Stimulated activated naive B cell treated with anti-CD40 and anti-IgM and Interleukin-4, amounts not matched to agents 10 μg/mL and 1 μg/mL and 100 μg/mL, for 72 hours (primary cell): ENCODE data around the gene AGO4.

Source experiments
- ATAC-seq, 2 donors: fragments of 150-1000 bp; cut with Tn5 transposase; replicated peaks; 2 replicates each; pipeline ENCODE4 v1.10.0; 2021; ENCODE audit warnings: moderate library complexity in 1 of 2
- DNase-seq: peaks from one replicate; pipeline ENCODE4 v3.0.0; 2021
- H3K27ac Mint-ChIP-seq: one replicate; pipeline ENCODE4 v1.8.0; 2022; ENCODE audit warnings: mild to moderate bottlenecking, mixed read lengths
- H3K27me3 Mint-ChIP-seq, 2 donors: one replicate each; pipeline ENCODE4 v1.8.0; 2022; ENCODE audit warnings: mixed read lengths in 2 of 2
- H3K36me3 Mint-ChIP-seq, 2 donors: one replicate each; pipeline ENCODE4 v1.8.0; 2022; ENCODE audit warnings: mixed read lengths in 2 of 2, mild to moderate bottlenecking in 1 of 2
- H3K4me1 Mint-ChIP-seq, 2 donors: one replicate each; pipeline ENCODE4 v1.8.0; 2022; ENCODE audit warnings: mixed read lengths in 2 of 2, mild to moderate bottlenecking in 1 of 2
- H3K4me3 Mint-ChIP-seq, 2 donors: one replicate each; pipeline ENCODE4 v1.8.0; 2022; ENCODE audit warnings: mild to moderate bottlenecking in 2 of 2, mixed read lengths in 2 of 2, moderate library complexity in 1 of 2
- H3K9me3 Mint-ChIP-seq, 2 donors: one replicate each; pipeline ENCODE4 v1.8.0; 2022; ENCODE audit warnings: mixed read lengths in 2 of 2, mild to moderate bottlenecking in 1 of 2

AGO4 gene

GRCh38 chr1:35838693-35839245 lies 31.0 kb downstream of the AGO4 start:
- Mint-ChIP-seq H3K36me3 (peaks cover 37 to 41% of the 10 kb centered on the region in 2 donors), H3K27ac (no peak overlapping the region), H3K27me3 (no peaks in the 10 kb centered on the region), H3K9me3 (no peaks in the 10 kb centered on the region), H3K4me1 (no peaks in the 10 kb centered on the region), H3K4me3 (no peak overlapping the region)
- no peak for DNase-seq
- ATAC-seq, result no peak

DNA sequence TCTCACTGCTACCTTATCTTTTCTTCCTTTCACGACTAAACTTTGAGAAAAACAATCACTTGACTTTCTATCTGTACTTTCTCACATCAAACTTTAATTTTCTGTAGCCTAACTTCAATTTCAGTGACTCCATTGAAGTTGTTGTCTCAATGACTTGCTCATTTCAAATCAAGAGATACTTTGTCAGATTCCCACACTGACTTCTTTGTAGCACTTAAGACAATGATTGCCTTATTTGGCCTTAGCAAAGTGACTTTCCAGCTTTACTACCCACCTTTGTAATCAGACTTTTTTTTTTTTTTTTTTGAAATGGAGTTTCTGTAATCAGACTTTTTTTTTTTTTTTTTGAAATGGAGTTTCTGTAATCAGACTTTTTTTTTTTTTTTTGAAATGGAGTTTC lies 37.0 kb downstream of the AGO4 start:
- no peak for ATAC-seq
- no peak overlapping the region for H3K27ac Mint-ChIP-seq

DNA sequence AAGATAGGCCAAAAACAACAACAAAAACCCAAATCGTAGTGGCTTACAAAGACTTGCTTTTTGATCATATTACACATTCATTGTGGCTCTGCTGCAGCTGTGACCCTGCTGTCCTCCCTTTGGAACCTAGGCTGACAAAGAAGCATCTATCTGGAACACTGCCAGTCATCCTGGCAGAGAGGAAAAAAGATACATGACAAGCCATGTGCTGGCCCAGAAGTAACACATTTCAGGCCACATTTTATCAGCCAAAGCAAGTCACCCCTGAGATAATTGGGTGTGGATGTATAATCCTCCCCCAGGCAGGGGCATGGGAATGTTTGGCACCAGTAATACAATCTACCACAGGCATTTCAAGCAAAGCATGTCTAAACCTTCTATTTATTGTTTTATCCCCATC lies 38.0 kb downstream of the AGO4 start:
- Mint-ChIP-seq H3K4me1 (peaks cover 5 to 6% of the 10 kb centered on the region in 2 donors), H3K4me3 (no peak overlapping the region), H3K9me3 (no peaks in the 10 kb centered on the region), H3K27ac (no peak overlapping the region), H3K36me3 (peaks cover 16 to 19% of the 10 kb centered on the region in 2 donors), H3K27me3 (no peaks in the 10 kb centered on the region)
- ATAC-seq, result no peak
- no peak for DNase-seq

More for the DNA sequence above, 37.0 kb downstream of the AGO4 start:
- Mint-ChIP-seq H3K36me3 (peaks cover 13 to 14% of the 10 kb centered on the region in 2 donors), H3K4me3 (no peak overlapping the region), H3K27me3 (no peaks in the 10 kb centered on the region), H3K4me1 (peaks cover 5 to 6% of the 10 kb centered on the region in 2 donors), H3K9me3 (no peaks in the 10 kb centered on the region)
- DNase-seq, result no peak

DNA sequence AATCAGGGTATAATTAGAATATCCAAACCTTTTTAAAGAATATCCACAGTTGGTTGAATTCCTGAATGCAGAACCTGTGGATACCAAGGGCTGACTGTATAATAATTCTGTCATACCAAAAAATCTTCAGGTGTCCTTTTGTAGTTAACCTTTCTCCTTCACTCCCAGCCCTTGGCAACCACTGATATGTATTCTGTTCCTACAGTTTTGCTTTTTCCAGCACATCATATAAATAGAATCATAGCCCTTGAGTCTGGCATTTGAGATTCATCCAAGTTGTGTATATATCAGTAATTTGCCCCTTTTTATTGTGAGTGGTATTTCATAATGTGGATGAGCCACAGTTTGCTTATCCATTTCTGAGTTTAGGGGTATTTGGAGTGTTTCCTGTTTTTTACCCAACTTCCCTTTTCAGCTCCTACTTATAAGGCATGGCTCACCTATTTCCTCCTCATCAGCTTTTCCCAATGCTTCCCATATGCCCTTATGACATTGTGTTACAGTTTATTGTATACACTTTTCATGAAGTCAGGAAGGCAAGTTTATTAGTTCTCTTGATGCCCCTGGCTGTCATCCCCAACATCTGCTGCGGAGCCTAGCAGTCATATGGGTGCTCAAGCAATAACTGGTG lies 40.2 kb downstream of the AGO4 start:
- Mint-ChIP-seq H3K4me1 (peaks cover 5 to 6% of the 10 kb centered on the region in 2 donors), H3K27ac (no peak overlapping the region), H3K9me3 (no peaks in the 10 kb centered on the region), H3K4me3 (no peak overlapping the region), H3K36me3 (peaks cover 22 to 23% of the 10 kb centered on the region in 2 donors), H3K27me3 (no peaks in the 10 kb centered on the region)
- DNase-seq (no peak), ATAC-seq (no peak)

GRCh38 chr1:35850051-35850450 lies 42.2 kb downstream of the AGO4 start:
- no peak for ATAC-seq
- Mint-ChIP-seq H3K27me3 (no peaks in the 10 kb centered on the region), H3K4me3 (no peak overlapping the region), H3K4me1 (peaks cover 5 to 6% of the 10 kb centered on the region in 2 donors), H3K27ac (no peak overlapping the region), H3K36me3 (peaks cover 22 to 25% of the 10 kb centered on the region in 2 donors), H3K9me3 (no peaks in the 10 kb centered on the region)
- DNase-seq, result no peak

DNA sequence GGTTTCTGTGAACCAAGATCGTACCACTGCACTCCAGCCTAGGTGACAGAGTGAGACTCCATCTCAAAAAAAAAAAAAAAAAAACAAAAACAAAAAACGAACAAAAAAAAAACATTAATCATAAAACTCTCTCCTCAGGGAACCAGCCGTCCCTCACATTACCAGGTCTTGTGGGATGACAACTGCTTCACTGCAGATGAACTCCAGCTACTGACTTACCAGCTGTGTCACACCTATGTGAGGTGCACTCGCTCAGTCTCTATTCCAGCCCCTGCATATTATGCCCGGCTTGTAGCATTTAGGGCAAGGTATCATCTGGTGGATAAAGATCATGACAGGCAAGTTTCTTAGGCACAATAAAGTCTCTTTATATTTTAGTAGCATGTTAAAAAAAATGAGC lies 42.9 kb downstream of the AGO4 start:
- Mint-ChIP-seq H3K4me1 (peaks cover 5 to 6% of the 10 kb centered on the region in 2 donors), H3K4me3 (no peak overlapping the region), H3K27me3 (no peaks in the 10 kb centered on the region), H3K27ac (no peak overlapping the region), H3K9me3 (no peaks in the 10 kb centered on the region), H3K36me3 (peaks cover 21 to 22% of the 10 kb centered on the region in 2 donors)
- no peak for ATAC-seq
- no peak for DNase-seq

GRCh38 chr1:35851132-35851869 lies 43.5 kb downstream of the AGO4 start:
- H3K4me1 Mint-ChIP-seq, result peaks cover 5 to 6% of the 10 kb centered on the region in 2 donors
- no peaks in the 10 kb centered on the region for H3K9me3 Mint-ChIP-seq
- no peak for ATAC-seq
- no peak overlapping the region for H3K4me3 Mint-ChIP-seq
- H3K27me3 Mint-ChIP-seq, result no peaks in the 10 kb centered on the region
- H3K27ac Mint-ChIP-seq, result no peak overlapping the region
- no peak for DNase-seq
- peaks cover 21 to 22% of the 10 kb centered on the region in 2 donors for H3K36me3 Mint-ChIP-seq

GRCh38 chr1:35852241-35852640 lies 44.4 kb downstream of the AGO4 start:
- ATAC-seq (no peak), DNase-seq (no peak)

GRCh38 chr1:35854989-35855700 lies 47.3 kb downstream of the AGO4 start:
- H3K36me3 Mint-ChIP-seq, result peaks cover 19 to 21% of the 10 kb centered on the region in 2 donors
- DNase-seq (no peak), ATAC-seq (no peak)
- H3K4me1 Mint-ChIP-seq, result no peaks in the 10 kb centered on the region
- H3K27me3 Mint-ChIP-seq, result no peaks in the 10 kb centered on the region
- no peak overlapping the region for H3K4me3 Mint-ChIP-seq
- H3K9me3 Mint-ChIP-seq, result no peaks in the 10 kb centered on the region
- H3K27ac Mint-ChIP-seq, result no peak overlapping the region

More at GRCh38 chr1:35852241-35852640, 44.4 kb downstream of the AGO4 start:
- Mint-ChIP-seq H3K4me3 (no peak overlapping the region), H3K4me1 (peaks cover 5 to 6% of the 10 kb centered on the region in 2 donors), H3K9me3 (no peaks in the 10 kb centered on the region), H3K27ac (no peak overlapping the region), H3K36me3 (peaks cover 21 to 22% of the 10 kb centered on the region in 2 donors), H3K27me3 (no peaks in the 10 kb centered on the region)

- H3K4me3 Mint-ChIP-seq, result no peak overlapping the region
- ATAC-seq (no peak), DNase-seq (no peak)
- no peaks in the 10 kb centered on the region for H3K9me3 Mint-ChIP-seq
- H3K27me3 Mint-ChIP-seq, result no peaks in the 10 kb centered on the region
- peaks cover 9 to 13% of the 10 kb centered on the region in 2 donors for H3K36me3 Mint-ChIP-seq
- H3K4me1 Mint-ChIP-seq, result peaks cover 2 to 6% of the 10 kb centered on the region in 2 donors
- H3K27ac Mint-ChIP-seq, result no peak overlapping the region
Measured at GRCh38 chr1:35856964-35857363, 49.1 kb downstream of the AGO4 start.

DNA sequence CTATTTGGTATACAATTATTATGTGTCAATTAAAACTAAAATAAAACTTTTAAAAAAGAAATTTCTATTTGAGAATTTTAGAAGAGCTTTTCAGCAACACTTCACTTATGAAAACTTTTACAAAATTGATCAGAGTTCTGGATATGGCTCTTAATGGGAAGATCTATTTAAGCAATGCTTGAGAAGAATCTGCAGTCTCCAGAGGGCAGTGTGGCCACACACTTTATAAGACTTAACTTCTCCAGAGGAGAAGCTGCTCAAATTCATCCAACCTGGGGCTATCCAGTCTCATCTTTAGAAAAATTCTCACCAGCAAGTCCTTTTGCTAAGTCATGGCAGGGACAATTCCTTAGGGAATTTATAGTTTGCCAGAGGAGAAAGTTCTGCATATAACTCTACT lies 50.0 kb downstream of the AGO4 start:
- Mint-ChIP-seq H3K27me3 (no peaks in the 10 kb centered on the region), H3K4me1 (peaks cover 2 to 6% of the 10 kb centered on the region in 2 donors), H3K27ac (no peak overlapping the region), H3K36me3 (peaks cover 7 to 8% of the 10 kb centered on the region in 2 donors), H3K4me3 (no peak overlapping the region), H3K9me3 (no peaks in the 10 kb centered on the region)
- DNase-seq (no peak), ATAC-seq (no peak)

DNA sequence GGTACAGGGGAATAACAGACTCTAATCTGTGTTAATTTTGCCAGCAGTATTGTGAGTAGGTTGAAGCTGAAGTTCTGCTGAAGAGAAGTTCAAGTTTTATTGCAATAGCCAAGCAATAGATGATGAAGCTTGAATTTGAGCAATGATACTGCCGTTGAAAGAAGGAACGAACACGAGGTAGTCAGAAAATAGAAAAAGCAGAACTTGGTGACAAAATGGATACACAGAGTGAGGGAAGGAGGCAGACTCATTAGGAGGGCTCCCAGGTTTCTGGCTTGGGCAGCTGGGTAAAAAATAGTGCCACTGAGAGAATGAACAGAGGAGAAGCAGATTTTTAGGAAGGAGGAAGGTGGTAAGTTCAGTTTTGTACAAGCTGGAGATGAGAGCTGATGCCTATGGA lies 52.9 kb downstream of the AGO4 start:
- peaks cover 2 to 11% of the 10 kb centered on the region in 2 donors for H3K4me1 Mint-ChIP-seq
- H3K36me3 Mint-ChIP-seq, result no peaks in the 10 kb centered on the region
- H3K27me3 Mint-ChIP-seq, result no peaks in the 10 kb centered on the region
- peak overlapping the region; percentile 10 for H3K27ac Mint-ChIP-seq
- no peak for ATAC-seq
- no peak for DNase-seq
- no peak overlapping the region for H3K4me3 Mint-ChIP-seq
- no peaks in the 10 kb centered on the region for H3K9me3 Mint-ChIP-seq

- no peaks in the 10 kb centered on the region for H3K9me3 Mint-ChIP-seq
- no peak overlapping the region for H3K4me3 Mint-ChIP-seq
- H3K4me1 Mint-ChIP-seq, result peaks cover 2 to 11% of the 10 kb centered on the region in 2 donors
- no peak for DNase-seq
- no peaks in the 10 kb centered on the region for H3K36me3 Mint-ChIP-seq
- H3K27me3 Mint-ChIP-seq, result no peaks in the 10 kb centered on the region
- no peak overlapping the region for H3K27ac Mint-ChIP-seq
- no peak for ATAC-seq
Measured at GRCh38 chr1:35863136-35863535, 55.3 kb downstream of the AGO4 start.

- no peak overlapping the region for H3K27ac Mint-ChIP-seq
- no peaks in the 10 kb centered on the region for H3K36me3 Mint-ChIP-seq
- no peaks in the 10 kb centered on the region for H3K27me3 Mint-ChIP-seq
- H3K4me3 Mint-ChIP-seq, result no peak overlapping the region
- H3K4me1 Mint-ChIP-seq, result peaks cover 2 to 11% of the 10 kb centered on the region in 2 donors
- H3K9me3 Mint-ChIP-seq, result no peaks in the 10 kb centered on the region
- DNase-seq (no peak), ATAC-seq (no peak)
Measured at GRCh38 chr1:35863881-35864625, 56.2 kb downstream of the AGO4 start.
